PC-9 (cell line): ENCODE measurements around the gene ANKRD2.

Source experiments
- EZH2 ChIP-seq: fragments of 200-600 bp; sonication (generic); IDR thresholded peaks from 2 replicates; pipeline ENCODE4 v1.8.0; 2017; ENCODE audit warnings: antibody characterized with exemption, low read depth
- TF ChIP-seq, protein P1 (sequence below): fragments of 200-600 bp; sonication (generic); conservative IDR thresholded peaks from 2 replicates; pipeline ENCODE4 v1.6.1; 2017; ENCODE audit warnings: mixed run types, antibody characterized with exemption, mild to moderate bottlenecking, moderate library complexity

DNA sequence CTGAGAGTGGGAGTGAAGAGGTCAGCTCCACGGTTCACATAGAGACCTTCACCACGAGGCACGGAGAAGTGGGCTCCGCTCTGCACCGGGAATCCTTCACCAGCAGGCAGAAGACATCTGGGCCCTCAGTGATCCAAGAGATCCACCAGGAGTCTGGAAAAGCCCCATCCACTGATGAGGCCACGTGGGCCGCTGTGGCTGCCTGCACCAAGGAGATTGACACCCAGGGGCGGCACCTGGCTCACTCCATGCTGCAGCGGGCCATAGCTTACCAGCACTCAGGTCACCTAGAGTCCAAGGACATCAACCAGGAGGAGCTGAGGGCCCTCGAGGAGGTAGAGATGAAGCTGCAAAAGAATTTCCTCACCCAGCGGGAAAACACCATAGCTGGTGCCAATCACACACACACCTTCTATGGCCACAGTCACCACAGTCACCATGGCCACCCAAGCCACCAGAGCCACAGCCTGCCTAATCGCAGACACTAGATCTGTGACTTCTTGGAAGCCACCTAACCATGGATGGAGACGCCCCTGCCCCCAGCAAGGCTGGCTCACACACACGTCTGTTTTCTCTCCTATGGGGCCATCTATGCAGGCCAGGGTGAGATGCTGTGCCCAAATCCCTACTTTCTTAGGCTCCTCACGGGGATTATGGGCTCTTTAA lies 17.6 kb downstream of the ANKRD2 start:
- TF ChIP-seq, protein P1, sequence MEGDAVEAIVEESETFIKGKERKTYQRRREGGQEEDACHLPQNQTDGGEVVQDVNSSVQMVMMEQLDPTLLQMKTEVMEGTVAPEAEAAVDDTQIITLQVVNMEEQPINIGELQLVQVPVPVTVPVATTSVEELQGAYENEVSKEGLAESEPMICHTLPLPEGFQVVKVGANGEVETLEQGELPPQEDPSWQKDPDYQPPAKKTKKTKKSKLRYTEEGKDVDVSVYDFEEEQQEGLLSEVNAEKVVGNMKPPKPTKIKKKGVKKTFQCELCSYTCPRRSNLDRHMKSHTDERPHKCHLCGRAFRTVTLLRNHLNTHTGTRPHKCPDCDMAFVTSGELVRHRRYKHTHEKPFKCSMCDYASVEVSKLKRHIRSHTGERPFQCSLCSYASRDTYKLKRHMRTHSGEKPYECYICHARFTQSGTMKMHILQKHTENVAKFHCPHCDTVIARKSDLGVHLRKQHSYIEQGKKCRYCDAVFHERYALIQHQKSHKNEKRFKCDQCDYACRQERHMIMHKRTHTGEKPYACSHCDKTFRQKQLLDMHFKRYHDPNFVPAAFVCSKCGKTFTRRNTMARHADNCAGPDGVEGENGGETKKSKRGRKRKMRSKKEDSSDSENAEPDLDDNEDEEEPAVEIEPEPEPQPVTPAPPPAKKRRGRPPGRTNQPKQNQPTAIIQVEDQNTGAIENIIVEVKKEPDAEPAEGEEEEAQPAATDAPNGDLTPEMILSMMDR = no peak
- no peak for TF ChIP-seq EZH2
